CD4-positive, alpha-beta T cell (primary cell): ENCODE data around the gene HOOK2. TPM values are rescaled to one million over a fixed set of nuclear protein-coding genes. Genes with fewer than 3 reads are reported as not detected.

Source experiments
- ATAC-seq: fragments of 200-7000 bp; cut with Tn5 transposase; one replicate; pipeline ENCODE4 v1.10.0; 2022; ENCODE audit warnings: mild to moderate bottlenecking; ENCODE audit not compliant: poor library complexity
- CTCF ChIA-PET: fragments of 350-600 bp; sonication (Branson Sonifier 250); formaldehyde crosslinking; loops from one replicate; lab custom pipeline; 2021; ENCODE audit warnings: antibody characterized with exemption, inconsistent platforms; lab: Charles Lee
- POLR2A ChIA-PET: fragments of 350-600 bp; sonication (Branson Sonifier 250); formaldehyde crosslinking; loops from one replicate; lab custom pipeline; 2021; ENCODE audit warnings: antibody characterized with exemption, inconsistent platforms; lab: Charles Lee
- DNase-seq, 14 experiments: peaks; one replicate each; pipeline ENCODE4 v3.0.0-alpha.2; 2013 to 2020; ENCODE audit warnings: mixed read lengths in 2 of 14
- H3K27ac ChIP-seq, 2 donors: one replicate each; pipeline versions ENCODE4 v1.5.1 to v1.7.0; 2013; ENCODE audit warnings: low read length in 2 of 2, low read depth in 1 of 2, mild to moderate bottlenecking in 1 of 2
- H3K27me3 ChIP-seq, 2 experiments: 1 replicate in 1 of 2; 2 replicates in 1 of 2; pipeline versions ENCODE4 v1.6.1 to v1.7.0; 2013; ENCODE audit warnings: low read length in 2 of 2, control low read depth in 1 of 2, mild to moderate bottlenecking in 1 of 2, moderate library complexity in 1 of 2; ENCODE audit not compliant: insufficient read depth in 2 of 2, control insufficient read depth in 1 of 2
- H3K36me3 ChIP-seq: one replicate; pipeline ENCODE4 v1.6.1; 2013; ENCODE audit warnings: low read length, control low read depth; ENCODE audit not compliant: insufficient read depth
- H3K4me1 ChIP-seq: one replicate; pipeline ENCODE4 v1.6.1; 2013; ENCODE audit warnings: low read length, control low read depth; ENCODE audit not compliant: insufficient read depth
- H3K4me3 ChIP-seq: one replicate; pipeline ENCODE4 v1.5.1; 2013; ENCODE audit warnings: mild to moderate bottlenecking, low read length, moderate library complexity
- H3K9me3 ChIP-seq, 2 experiments: 1 replicate in 1 of 2; 2 replicates in 1 of 2; pipeline versions ENCODE4 v1.6.1 to v1.7.0; 2013; ENCODE audit warnings: low read length in 2 of 2, mild to moderate bottlenecking in 2 of 2, control low read depth in 1 of 2, moderate library complexity in 1 of 2; ENCODE audit not compliant: control insufficient read depth in 1 of 2, insufficient read depth in 1 of 2
- H3K27ac Mint-ChIP-seq: one replicate; pipeline ENCODE4 v1.8.0; 2020; ENCODE audit warnings: mixed read lengths
- H3K27me3 Mint-ChIP-seq: one replicate; pipeline ENCODE4 v1.8.0; 2021; ENCODE audit warnings: mixed read lengths
- H3K36me3 Mint-ChIP-seq: one replicate; pipeline ENCODE4 v1.8.0; 2021; ENCODE audit warnings: low read depth, mixed read lengths
- H3K4me1 Mint-ChIP-seq: one replicate; pipeline ENCODE4 v1.8.0; 2021; ENCODE audit warnings: low read depth, mixed read lengths
- H3K4me3 Mint-ChIP-seq: one replicate; pipeline ENCODE4 v1.8.0; 2020; ENCODE audit warnings: mild to moderate bottlenecking, mixed read lengths
- H3K9me3 Mint-ChIP-seq: one replicate; pipeline ENCODE4 v1.8.0; 2020; ENCODE audit warnings: mixed read lengths
- intact Hi-C, 2 experiments: fragments of 100-400 bp; cut with DNase I in 1 of 2; cut with micrococcal nuclease in 1 of 2; formaldehyde crosslinking; loops; one replicate each; pipeline versions ENCODE4 v1.15.1 to v1.9.0; 2023 to 2025; cut with DNase I, micrococcal nuclease
- total RNA-seq, 174 experiments: library from RNA in 2 of 174; stranded (reverse) in 2 of 174; gene quantifications; one replicate each; pipeline ENCODE4 v1.2.3 and lab custom pipeline; 2021 to 2026
- TF ChIP-seq, protein P1 (sequence below): fragments of 200-600 bp; IDR thresholded peaks from one replicate; pipeline ENCODE4 v1.8.0; 2022; ENCODE audit warnings: antibody characterized with exemption, mild to moderate bottlenecking

The HOOK2 gene
- total RNA-seq, 2 experiments from 2014 or later = 14.8 to 17.0 TPM

DNA sequence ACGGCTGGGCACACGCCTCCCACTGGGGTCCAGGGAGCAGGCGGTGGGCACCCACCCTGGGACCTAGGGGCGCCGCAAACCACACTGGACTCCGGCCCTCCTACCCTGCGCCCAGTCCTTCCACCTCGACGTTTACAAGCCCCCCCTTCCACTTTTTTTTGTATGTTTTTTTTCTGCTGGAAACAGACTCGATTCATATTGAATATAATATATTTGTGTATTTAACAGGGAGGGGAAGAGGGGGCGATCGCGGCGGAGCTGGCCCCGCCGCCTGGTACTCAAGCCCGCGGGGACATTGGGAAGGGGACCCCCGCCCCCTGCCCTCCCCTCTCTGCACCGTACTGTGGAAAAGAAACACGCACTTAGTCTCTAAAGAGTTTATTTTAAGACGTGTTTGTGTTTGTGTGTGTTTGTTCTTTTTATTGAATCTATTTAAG lies 17.5 kb upstream of the HOOK2 start:
- Histone ChIP-seq H3K9me3 (no peaks in the 10 kb centered on the region), H3K27ac (peak overlapping the region; percentile 99 to 100), H3K27me3 (no peaks in the 10 kb centered on the region), H3K4me1 (peaks cover 63% of the 10 kb centered on the region), H3K4me3 (peak overlapping the region; percentile 98), H3K36me3 (peaks cover 10% of the 10 kb centered on the region)
- H3K36me3 Mint-ChIP-seq = peaks cover 47% of the 10 kb centered on the region
- POLR2A ChIA-PET = interaction anchor here (0.5 to 8.3 kb wide), 22 partner anchors 9 to 1728 kb away, joined by 3 to 348 read pairs (median 8); partner anchors contain the start of genes GCDH, GET3, HOOK2 and MAN2B1
- ATAC-seq (peak; percentile 1), DNase-seq (peak in 3 of 14 experiments; percentile 18 to 66 (median 48))
- peak overlapping the region; percentile 99 for H3K27ac Mint-ChIP-seq
- TF ChIP-seq, protein P1, sequence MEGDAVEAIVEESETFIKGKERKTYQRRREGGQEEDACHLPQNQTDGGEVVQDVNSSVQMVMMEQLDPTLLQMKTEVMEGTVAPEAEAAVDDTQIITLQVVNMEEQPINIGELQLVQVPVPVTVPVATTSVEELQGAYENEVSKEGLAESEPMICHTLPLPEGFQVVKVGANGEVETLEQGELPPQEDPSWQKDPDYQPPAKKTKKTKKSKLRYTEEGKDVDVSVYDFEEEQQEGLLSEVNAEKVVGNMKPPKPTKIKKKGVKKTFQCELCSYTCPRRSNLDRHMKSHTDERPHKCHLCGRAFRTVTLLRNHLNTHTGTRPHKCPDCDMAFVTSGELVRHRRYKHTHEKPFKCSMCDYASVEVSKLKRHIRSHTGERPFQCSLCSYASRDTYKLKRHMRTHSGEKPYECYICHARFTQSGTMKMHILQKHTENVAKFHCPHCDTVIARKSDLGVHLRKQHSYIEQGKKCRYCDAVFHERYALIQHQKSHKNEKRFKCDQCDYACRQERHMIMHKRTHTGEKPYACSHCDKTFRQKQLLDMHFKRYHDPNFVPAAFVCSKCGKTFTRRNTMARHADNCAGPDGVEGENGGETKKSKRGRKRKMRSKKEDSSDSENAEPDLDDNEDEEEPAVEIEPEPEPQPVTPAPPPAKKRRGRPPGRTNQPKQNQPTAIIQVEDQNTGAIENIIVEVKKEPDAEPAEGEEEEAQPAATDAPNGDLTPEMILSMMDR = no peak
- peaks cover 13% of the 10 kb centered on the region for H3K27me3 Mint-ChIP-seq
- intact Hi-C loops = loop anchor here (1.0 to 5.0 kb wide), 2 partner anchors 11 to 126 kb away; partner anchors contain the start of genes MAN2B1 (in 1 of the 2) and WDR83 (in 1 of the 2)
- peaks cover 56% of the 10 kb centered on the region for H3K4me1 Mint-ChIP-seq
- H3K9me3 Mint-ChIP-seq = no peaks in the 10 kb centered on the region
- CTCF ChIA-PET = interaction anchor here (1.1 to 9.4 kb wide), 3 partner anchors 10 to 33 kb away, joined by 5 to 178 read pairs (median 14); partner anchors contain the start of gene HOOK2
- H3K4me3 Mint-ChIP-seq = peak overlapping the region; percentile 97

DNA sequence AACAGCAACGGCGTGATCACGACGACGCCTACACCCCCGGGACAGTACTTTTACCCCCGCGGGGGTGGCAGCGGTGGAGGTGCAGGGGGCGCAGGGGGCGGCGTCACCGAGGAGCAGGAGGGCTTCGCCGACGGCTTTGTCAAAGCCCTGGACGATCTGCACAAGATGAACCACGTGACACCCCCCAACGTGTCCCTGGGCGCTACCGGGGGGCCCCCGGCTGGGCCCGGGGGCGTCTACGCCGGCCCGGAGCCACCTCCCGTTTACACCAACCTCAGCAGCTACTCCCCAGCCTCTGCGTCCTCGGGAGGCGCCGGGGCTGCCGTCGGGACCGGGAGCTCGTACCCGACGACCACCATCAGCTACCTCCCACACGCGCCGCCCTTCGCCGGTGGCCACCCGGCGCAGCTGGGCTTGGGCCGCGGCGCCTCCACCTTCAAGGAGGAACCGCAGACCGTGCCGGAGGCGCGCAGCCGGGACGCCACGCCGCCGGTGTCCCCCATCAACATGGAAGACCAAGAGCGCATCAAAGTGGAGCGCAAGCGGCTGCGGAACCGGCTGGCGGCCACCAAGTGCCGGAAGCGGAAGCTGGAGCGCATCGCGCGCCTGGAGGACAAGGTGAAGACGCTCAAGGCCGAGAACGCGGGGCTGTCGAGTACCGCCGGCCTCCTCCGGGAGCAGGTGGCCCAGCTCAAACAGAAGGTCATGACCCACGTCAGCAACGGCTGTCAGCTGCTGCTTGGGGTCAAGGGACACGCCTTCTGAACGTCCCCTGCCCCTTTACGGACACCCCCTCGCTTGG lies 16.9 kb upstream of the HOOK2 start:
- Mint-ChIP-seq H3K27me3 (peaks cover 13% of the 10 kb centered on the region), H3K27ac (peak overlapping the region; percentile 99), H3K36me3 (peaks cover 47% of the 10 kb centered on the region), H3K4me1 (peaks cover 56% of the 10 kb centered on the region), H3K4me3 (peak overlapping the region; percentile 97), H3K9me3 (no peaks in the 10 kb centered on the region)
- DNase-seq (peak; percentile 52 to 86 (median 74)), ATAC-seq (no peak)
- Histone ChIP-seq H3K9me3 (no peaks in the 10 kb centered on the region), H3K36me3 (peaks cover 10% of the 10 kb centered on the region), H3K4me1 (peaks cover 63% of the 10 kb centered on the region), H3K27ac (peak overlapping the region; percentile 99 to 100), H3K27me3 (no peaks in the 10 kb centered on the region), H3K4me3 (peak overlapping the region; percentile 98)
- intact Hi-C loops = loop anchor here in 1 of 2 experiments (5.0 kb wide), 1 partner anchor 125 kb away; the partner anchor contains the start of genes MAN2B1 and WDR83
- TF ChIP-seq, protein P1 = no peak
- CTCF ChIA-PET = interaction anchor here (1.2 to 9.4 kb wide), 4 partner anchors 9 to 32 kb away, joined by 4 to 178 read pairs (median 12); partner anchors contain the start of gene HOOK2
- POLR2A ChIA-PET = interaction anchor here (0.5 to 8.3 kb wide), 34 partner anchors 9 to 1411 kb away, joined by 3 to 348 read pairs (median 6); partner anchors contain the start of genes CALR, DHPS, GCDH and GET3

DNA sequence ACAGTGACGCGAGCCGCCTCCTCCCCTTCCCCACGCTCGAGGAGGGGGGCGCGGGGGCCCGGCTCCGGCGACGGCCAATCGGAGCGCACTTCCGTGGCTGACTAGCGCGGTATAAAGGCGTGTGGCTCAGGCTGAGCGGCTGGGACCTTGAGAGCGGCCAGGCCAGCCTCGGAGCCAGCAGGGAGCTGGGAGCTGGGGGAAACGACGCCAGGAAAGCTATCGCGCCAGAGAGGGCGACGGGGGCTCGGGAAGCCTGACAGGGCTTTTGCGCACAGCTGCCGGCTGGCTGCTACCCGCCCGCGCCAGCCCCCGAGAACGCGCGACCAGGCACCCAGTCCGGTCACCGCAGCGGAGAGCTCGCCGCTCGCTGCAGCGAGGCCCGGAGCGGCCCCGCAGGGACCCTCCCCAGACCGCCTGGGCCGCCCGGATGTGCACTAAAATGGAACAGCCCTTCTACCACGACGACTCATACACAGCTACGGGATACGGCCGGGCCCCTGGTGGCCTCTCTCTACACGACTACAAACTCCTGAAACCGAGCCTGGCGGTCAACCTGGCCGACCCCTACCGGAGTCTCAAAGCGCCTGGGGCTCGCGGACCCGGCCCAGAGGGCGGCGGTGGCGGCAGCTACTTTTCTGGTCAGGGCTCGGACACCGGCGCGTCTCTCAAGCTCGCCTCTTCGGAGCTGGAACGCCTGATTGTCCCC lies 16.1 kb upstream of the HOOK2 start, which contains the start of gene JUNB:
JUNB (plus strand) TSS at position 142 of the 706 bp plus-strand sequence; CDS start at position 428, 286 bp downstream.
- H3K4me3 ChIP-seq = peak within 1 kb of the TSS; percentile 98
- intact Hi-C loops = loop anchor here in 1 of 2 experiments (5.0 kb wide), 1 partner anchor 124 kb away; the partner anchor contains the start of genes MAN2B1 and WDR83

More for the DNA sequence above, 16.1 kb upstream of the HOOK2 start, which contains the start of gene JUNB:
- CTCF ChIA-PET = interaction anchor here (1.2 to 9.4 kb wide), 4 partner anchors 9 to 31 kb away, joined by 4 to 178 read pairs (median 7); partner anchors contain the start of gene HOOK2
- H3K27ac Mint-ChIP-seq = peak within 1 kb of the TSS; percentile 99
- H3K4me1 Mint-ChIP-seq = peaks cover 53% of the 10 kb centered on the region
- no peaks in the 10 kb centered on the region for H3K9me3 Mint-ChIP-seq
- DNase-seq (peak; percentile 94 to 99 (median 98)), ATAC-seq (peak; percentile 37)
- H3K36me3 Mint-ChIP-seq = peaks cover 44% of the 10 kb centered on the region
- H3K4me1 ChIP-seq = peaks cover 66% of the 10 kb centered on the region
- H3K27ac ChIP-seq = peak within 1 kb of the TSS; percentile 99 to 100
- H3K36me3 ChIP-seq = peaks cover 5% of the 10 kb centered on the region
- H3K9me3 ChIP-seq = no peaks in the 10 kb centered on the region
- TF ChIP-seq, protein P1 = no peak
- POLR2A ChIA-PET = interaction anchor here (0.5 to 8.3 kb wide), 30 partner anchors 9 to 1410 kb away, joined by 3 to 348 read pairs (median 6); partner anchors contain the start of genes CALR, DHPS, GCDH and GET3
- peak within 1 kb of the TSS; percentile 97 for H3K4me3 Mint-ChIP-seq
- H3K27me3 ChIP-seq = no peaks in the 10 kb centered on the region
- H3K27me3 Mint-ChIP-seq = peaks cover 13% of the 10 kb centered on the region
